Effector memory CD8-positive, alpha-beta T cell (primary cell): ENCODE data around the gene COA7.
"Not testable (repeated sequence)": the region's sequence is repeated elsewhere in the genome, so short reads cannot be mapped to it uniquely, and the experiment has no call there.

ENCODE experiments used
- ATAC-seq: fragments of 150-1000 bp; cut with Tn5 transposase; replicated peaks from 2 replicates; pipeline ENCODE4 v1.10.0; 2021; ENCODE audit warnings: mild to moderate bottlenecking, moderate library complexity
- DNase-seq, 3 experiments: peaks; one replicate each; pipeline ENCODE4 v3.0.0; 2021
- H3K27ac Mint-ChIP-seq, 2 donors: one replicate each; pipeline ENCODE4 v1.8.0; 2022; ENCODE audit warnings: mild to moderate bottlenecking in 2 of 2, mixed read lengths in 2 of 2, moderate library complexity in 2 of 2
- H3K27me3 Mint-ChIP-seq, 2 donors: one replicate each; pipeline ENCODE4 v1.8.0; 2022; ENCODE audit warnings: mixed read lengths in 2 of 2
- H3K36me3 Mint-ChIP-seq: one replicate; pipeline ENCODE4 v1.8.0; 2022; ENCODE audit warnings: mild to moderate bottlenecking, moderate library complexity, mixed read lengths; ENCODE audit not compliant: insufficient read depth
- H3K4me1 Mint-ChIP-seq, 2 donors: one replicate each; pipeline ENCODE4 v1.8.0; 2022; ENCODE audit warnings: low read depth in 2 of 2, mixed read lengths in 2 of 2
- H3K4me3 Mint-ChIP-seq, 2 donors: one replicate each; pipeline ENCODE4 v1.8.0; 2022; ENCODE audit warnings: mild to moderate bottlenecking in 2 of 2, mixed read lengths in 2 of 2, moderate library complexity in 2 of 2
- H3K9me3 Mint-ChIP-seq, 2 donors: one replicate each; pipeline ENCODE4 v1.8.0; 2022; ENCODE audit warnings: mixed read lengths in 2 of 2

COA7 gene

DNA sequence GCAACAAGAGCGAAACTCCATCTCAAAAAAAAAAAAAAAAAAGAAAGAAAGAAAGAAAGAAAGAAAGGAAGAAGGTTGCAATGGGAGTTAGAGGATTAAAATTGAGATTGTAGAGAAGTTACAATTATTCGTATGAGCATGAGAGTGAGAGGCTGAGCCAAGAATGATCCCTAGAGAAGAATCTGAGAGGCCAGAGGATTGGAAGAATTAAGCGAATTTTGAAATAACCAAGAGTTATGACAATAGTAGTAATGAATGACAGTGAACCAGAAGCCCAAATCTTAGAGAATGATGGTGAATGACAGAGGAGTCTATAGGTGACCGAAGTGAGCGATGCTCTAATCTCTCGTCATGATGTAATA is 27.7 kb upstream of the COA7 start:
- Mint-ChIP-seq H3K4me1 (peaks cover 15 to 40% of the 10 kb centered on the region in 2 donors), H3K9me3 (no peaks in the 10 kb centered on the region), H3K27me3 (peaks cover 0 to 16% of the 10 kb centered on the region in 2 donors), H3K27ac (peak overlapping the region; percentile 87 to 90), H3K4me3 (peak overlapping the region; percentile 63 to 96), H3K36me3 (peaks cover 4% of the 10 kb centered on the region)
- no peak for DNase-seq
- no peak for ATAC-seq

DNA sequence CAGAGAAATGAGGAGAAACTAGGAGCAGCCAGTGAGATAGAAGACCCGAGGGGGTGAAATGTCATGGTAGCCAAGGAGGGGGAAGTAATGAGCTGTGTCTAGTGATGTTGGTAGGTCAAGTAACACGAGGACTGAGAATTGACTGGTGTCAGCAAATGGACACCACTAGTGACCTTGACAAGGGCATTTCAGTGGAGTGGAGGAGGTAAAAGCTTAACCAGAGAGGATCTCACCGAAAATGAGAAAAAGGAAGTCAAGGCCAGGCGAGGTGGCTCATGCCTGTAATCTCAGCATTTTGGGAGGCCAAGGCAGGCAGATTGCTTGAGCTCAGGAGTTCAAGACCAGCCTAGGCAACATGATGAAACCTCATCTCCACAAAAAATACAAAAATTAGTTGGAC is 25.1 kb upstream of the COA7 start:
- Mint-ChIP-seq H3K4me1 (peaks cover 7 to 30% of the 10 kb centered on the region in 2 donors), H3K4me3 (no peak overlapping the region), H3K36me3 (peaks cover 9% of the 10 kb centered on the region), H3K27me3 (peaks cover 0 to 16% of the 10 kb centered on the region in 2 donors), H3K27ac (no peak overlapping the region), H3K9me3 (no peaks in the 10 kb centered on the region)
- ATAC-seq (no peak), DNase-seq (no peak)

- not testable (repeated sequence) for H3K27me3 Mint-ChIP-seq, ATAC-seq, H3K4me3 Mint-ChIP-seq, H3K27ac Mint-ChIP-seq, H3K9me3 Mint-ChIP-seq, H3K36me3 Mint-ChIP-seq, DNase-seq, H3K4me1 Mint-ChIP-seq
Measured at GRCh38 chr1:52715296-52715695, 17.1 kb upstream of the COA7 start.

DNA sequence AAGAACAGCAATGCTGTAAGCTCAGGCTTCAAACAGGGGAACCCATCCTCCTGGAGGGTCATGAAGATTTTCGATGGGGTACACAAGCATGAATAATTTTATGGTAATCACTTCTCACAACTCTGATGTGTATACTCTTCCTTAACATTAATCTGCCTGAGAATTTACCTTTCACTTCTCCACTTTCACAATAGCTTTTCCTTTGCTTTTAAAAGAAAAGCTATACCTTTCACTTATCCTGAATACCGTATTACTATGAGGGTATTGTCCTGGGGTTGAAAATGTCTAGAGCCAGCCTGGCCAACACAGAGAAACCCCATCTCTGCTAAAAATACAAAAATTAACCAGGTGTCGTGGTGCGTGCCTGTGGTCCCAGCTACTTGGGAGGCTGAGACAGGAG is 15.4 kb upstream of the COA7 start:
- ATAC-seq (no peak), DNase-seq (no peak)
- peak overlapping the region in 1 of 2 donors; percentile 59 for H3K27ac Mint-ChIP-seq
- H3K9me3 Mint-ChIP-seq: no peaks in the 10 kb centered on the region
- H3K4me3 Mint-ChIP-seq: no peak overlapping the region
- peaks cover 3% of the 10 kb centered on the region for H3K36me3 Mint-ChIP-seq
- H3K27me3 Mint-ChIP-seq: peaks cover 0 to 6% of the 10 kb centered on the region in 2 donors
- H3K4me1 Mint-ChIP-seq: no peaks in the 10 kb centered on the region

- Mint-ChIP-seq H3K4me1 (peaks cover 0 to 2% of the 10 kb centered on the region in 2 donors), H3K36me3 (peaks cover 3% of the 10 kb centered on the region), H3K27ac (no peak overlapping the region), H3K27me3 (peaks cover 6 to 21% of the 10 kb centered on the region in 2 donors), H3K9me3 (no peaks in the 10 kb centered on the region), H3K4me3 (no peak overlapping the region)
- DNase-seq (no peak), ATAC-seq (no peak)
Measured at GRCh38 chr1:52709016-52709415, 10.9 kb upstream of the COA7 start.

GRCh38 chr1:52707927-52708655 is 9.9 kb upstream of the COA7 start:
- DNase-seq (no peak), ATAC-seq (no peak)
- Mint-ChIP-seq H3K27ac (no peak overlapping the region), H3K36me3 (peaks cover 8% of the 10 kb centered on the region), H3K4me3 (no peak overlapping the region), H3K27me3 (peaks cover 6 to 21% of the 10 kb centered on the region in 2 donors), H3K9me3 (no peaks in the 10 kb centered on the region), H3K4me1 (peaks cover 6 to 10% of the 10 kb centered on the region in 2 donors)

- Mint-ChIP-seq H3K36me3 (peaks cover 10% of the 10 kb centered on the region), H3K4me3 (no peak overlapping the region), H3K27me3 (peaks cover 6 to 21% of the 10 kb centered on the region in 2 donors), H3K27ac (no peak overlapping the region), H3K9me3 (no peaks in the 10 kb centered on the region), H3K4me1 (peaks cover 11 to 14% of the 10 kb centered on the region in 2 donors)
- DNase-seq (no peak), ATAC-seq (no peak)
Measured at GRCh38 chr1:52706941-52707926, 9.1 kb upstream of the COA7 start.

DNA sequence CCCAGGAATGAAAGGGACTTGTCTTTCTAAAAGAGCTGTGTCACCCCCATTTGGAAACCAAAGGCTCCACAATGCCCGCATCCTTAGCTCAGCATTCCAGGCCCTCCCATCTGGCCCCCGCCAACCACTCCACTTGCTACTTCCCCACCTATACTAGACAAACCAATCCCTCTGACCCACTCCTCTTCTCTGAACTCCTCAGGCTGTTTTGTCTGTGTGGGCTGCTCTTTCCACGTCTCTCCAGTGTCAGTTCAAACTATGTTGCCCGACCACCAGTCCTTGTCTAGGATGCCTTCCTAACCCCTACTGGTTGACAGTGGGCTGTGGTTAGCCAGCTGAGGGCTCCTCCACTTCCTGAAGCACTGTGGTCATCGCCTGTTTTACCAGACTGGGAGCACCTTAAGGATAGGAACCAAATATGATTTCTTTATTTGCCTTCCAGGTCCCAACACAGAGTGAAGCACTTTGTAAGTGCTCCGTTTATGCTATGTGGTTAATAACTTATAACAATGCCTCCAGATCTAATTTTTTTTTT is 8.1 kb upstream of the COA7 start:
- no peak overlapping the region for H3K4me3 Mint-ChIP-seq
- no peaks in the 10 kb centered on the region for H3K9me3 Mint-ChIP-seq
- H3K27me3 Mint-ChIP-seq: peaks cover 6 to 21% of the 10 kb centered on the region in 2 donors
- H3K4me1 Mint-ChIP-seq: peaks cover 11 to 14% of the 10 kb centered on the region in 2 donors
- no peak for DNase-seq
- no peak overlapping the region for H3K27ac Mint-ChIP-seq
- H3K36me3 Mint-ChIP-seq: peaks cover 10% of the 10 kb centered on the region
- no peak for ATAC-seq

GRCh38 chr1:52702886-52703787 is 5.0 kb upstream of the COA7 start:
- Mint-ChIP-seq H3K27ac (peak overlapping the region; percentile 97 to 98), H3K4me1 (peaks cover 17 to 18% of the 10 kb centered on the region in 2 donors), H3K9me3 (no peaks in the 10 kb centered on the region), H3K4me3 (peak overlapping the region; percentile 90 to 94), H3K27me3 (peaks cover 2 to 11% of the 10 kb centered on the region in 2 donors), H3K36me3 (peaks cover 8% of the 10 kb centered on the region)
- ATAC-seq (peak; percentile 89), DNase-seq (peak; percentile 67 to 73 (median 68))

DNA sequence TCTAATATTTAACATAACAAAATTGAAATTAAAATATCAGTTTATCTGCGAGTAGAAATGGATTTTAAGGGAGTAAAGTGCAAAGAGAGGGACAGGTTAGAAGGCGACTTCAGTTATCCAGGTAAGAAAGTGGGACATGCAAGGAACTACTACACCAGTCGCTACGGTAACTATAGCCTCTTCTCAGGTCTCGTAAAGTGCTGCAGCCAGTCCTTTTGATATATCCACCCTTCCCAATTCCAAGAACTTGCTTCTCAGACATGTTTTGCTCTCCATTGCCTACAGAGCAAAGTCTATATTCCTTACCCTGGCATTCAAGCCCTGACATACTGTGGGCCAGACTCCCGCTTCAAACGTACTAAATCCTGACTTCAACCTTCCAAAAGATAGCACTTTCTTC is 2.5 kb downstream of the COA7 start:
- peaks cover 12 to 18% of the 10 kb centered on the region in 2 donors for H3K4me1 Mint-ChIP-seq
- H3K9me3 Mint-ChIP-seq: no peaks in the 10 kb centered on the region
- DNase-seq: no peak
- H3K36me3 Mint-ChIP-seq: peaks cover 18% of the 10 kb centered on the region
- no peak overlapping the region for H3K27ac Mint-ChIP-seq
- H3K4me3 Mint-ChIP-seq: peak overlapping the region in 1 of 2 donors; percentile 41
- no peak for ATAC-seq
- H3K27me3 Mint-ChIP-seq: no peaks in the 10 kb centered on the region

DNA sequence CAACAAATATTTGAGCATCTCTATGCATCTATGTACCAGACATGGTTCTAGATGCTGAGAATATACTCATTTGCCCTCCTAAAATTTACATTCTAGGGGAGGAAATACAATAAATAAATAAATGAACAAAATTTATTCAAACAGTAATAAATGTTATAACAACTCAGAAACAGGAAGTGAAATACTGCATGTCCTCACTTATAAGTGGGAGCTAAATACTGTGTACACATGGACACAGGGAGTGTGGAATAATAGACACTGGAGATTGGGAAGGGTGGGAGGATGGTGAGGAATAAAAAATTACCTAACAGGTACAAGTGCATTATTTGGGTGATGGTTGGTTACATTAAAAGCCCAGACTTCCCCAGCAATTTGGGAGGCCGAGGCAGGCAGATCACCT is 4.3 kb downstream of the COA7 start:
- DNase-seq: no peak
- H3K9me3 Mint-ChIP-seq: no peaks in the 10 kb centered on the region
- H3K36me3 Mint-ChIP-seq: peaks cover 27% of the 10 kb centered on the region
- no peak overlapping the region for H3K27ac Mint-ChIP-seq
- H3K27me3 Mint-ChIP-seq: no peaks in the 10 kb centered on the region
- ATAC-seq: no peak
- H3K4me3 Mint-ChIP-seq: no peak overlapping the region
- peaks cover 12 to 17% of the 10 kb centered on the region in 2 donors for H3K4me1 Mint-ChIP-seq

DNA sequence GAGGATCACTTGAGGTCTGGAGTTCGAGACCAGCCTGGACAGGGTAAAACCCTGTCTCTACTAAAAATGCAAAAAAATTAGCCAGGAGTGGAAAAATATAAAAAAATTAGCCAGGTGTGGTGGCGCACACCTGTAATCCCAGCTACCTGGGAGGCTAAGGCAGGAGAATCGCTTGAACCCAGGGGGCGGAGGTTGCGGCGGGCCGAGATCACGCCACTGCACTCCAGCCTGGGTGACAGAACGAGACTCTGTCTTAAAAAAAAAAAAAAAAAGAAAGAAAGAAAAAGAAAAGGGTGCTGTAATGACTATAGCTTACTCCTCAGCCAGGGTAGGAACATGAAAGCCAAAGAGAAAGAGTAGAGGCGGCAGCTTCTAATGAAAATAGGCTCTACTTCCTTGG is 4.8 kb downstream of the COA7 start:
- not testable (repeated sequence) for ATAC-seq, H3K27me3 Mint-ChIP-seq, H3K4me3 Mint-ChIP-seq, DNase-seq, H3K27ac Mint-ChIP-seq, H3K9me3 Mint-ChIP-seq
- peaks cover 27% of the 10 kb centered on the region for H3K36me3 Mint-ChIP-seq
- H3K4me1 Mint-ChIP-seq: peaks cover 7 to 12% of the 10 kb centered on the region in 2 donors

DNA sequence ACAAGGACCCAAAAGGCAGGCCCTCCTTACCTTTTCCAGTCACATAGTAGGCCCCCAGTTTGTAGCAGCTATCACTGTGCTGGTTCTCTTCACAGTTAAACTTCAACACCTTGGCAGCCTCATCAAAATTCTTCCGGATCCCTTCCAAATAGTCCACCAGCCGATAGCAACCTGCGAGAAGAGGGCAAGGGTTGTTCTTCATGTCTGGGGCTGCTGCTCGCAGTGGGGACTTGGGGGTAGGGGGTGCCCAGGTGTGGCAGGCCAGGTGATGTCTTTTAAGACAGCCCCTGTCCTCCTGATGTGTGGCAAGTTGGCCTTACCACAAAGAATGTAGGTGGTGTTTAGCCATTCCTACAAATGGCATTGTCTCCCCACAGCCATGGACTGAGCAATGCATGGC is 5.5 kb downstream of the COA7 start:
- H3K9me3 Mint-ChIP-seq: no peaks in the 10 kb centered on the region
- DNase-seq (no peak), ATAC-seq (no peak)
- H3K36me3 Mint-ChIP-seq: peaks cover 24% of the 10 kb centered on the region
- H3K4me3 Mint-ChIP-seq: no peak overlapping the region
- H3K4me1 Mint-ChIP-seq: peaks cover 7 to 8% of the 10 kb centered on the region in 2 donors
- H3K27ac Mint-ChIP-seq: no peak overlapping the region
- no peaks in the 10 kb centered on the region for H3K27me3 Mint-ChIP-seq
